Liver (tissue), 9 donors: Measurements from ENCODE around the gene IQCC. TPM values are rescaled to one million over a fixed set of nuclear protein-coding genes. Genes with fewer than 3 reads are reported as not detected.

Source experiments
- DNase-seq: peaks from one replicate; pipeline ENCODE4 v3.0.0-alpha.2; 2017; ENCODE audit warnings: low spot score
- H3K27ac ChIP-seq, 2 donors: one replicate each; pipeline ENCODE4 v1.7.0; 2013; ENCODE audit warnings: inconsistent platforms in 2 of 2, low read length in 2 of 2, control low read depth in 1 of 2, low read depth in 1 of 2, mild to moderate bottlenecking in 1 of 2
- H3K27me3 ChIP-seq, 4 donors: one replicate each; pipeline versions ENCODE4 v1.6.1 to v1.7.0; 2013; ENCODE audit warnings: low read length in 3 of 4, inconsistent platforms in 1 of 4, mild to moderate bottlenecking in 1 of 4, moderate library complexity in 1 of 4; ENCODE audit not compliant: control insufficient read depth in 4 of 4, insufficient read depth in 4 of 4
- H3K36me3 ChIP-seq, 4 donors: one replicate each; pipeline versions ENCODE4 v1.6.1 to v1.7.0; 2013; ENCODE audit warnings: low read length in 3 of 4, mild to moderate bottlenecking in 3 of 4, low read depth in 1 of 4, moderate library complexity in 1 of 4; ENCODE audit not compliant: control insufficient read depth in 4 of 4, insufficient read depth in 3 of 4
- H3K4me1 ChIP-seq, 4 donors: one replicate each; pipeline versions ENCODE4 v1.6.1 to v1.7.0; 2013; ENCODE audit warnings: low read length in 3 of 4, mild to moderate bottlenecking in 3 of 4, moderate library complexity in 1 of 4; ENCODE audit not compliant: control insufficient read depth in 4 of 4, insufficient read depth in 4 of 4
- H3K4me3 ChIP-seq, 3 donors: one replicate each; pipeline versions ENCODE4 v1.6.1 to v1.7.0; 2013; ENCODE audit warnings: low read length in 3 of 3, control low read depth in 1 of 3, low read depth in 1 of 3, mild to moderate bottlenecking in 1 of 3
- H3K9ac ChIP-seq, 2 donors: one replicate each; pipeline ENCODE4 v1.7.0; 2013; ENCODE audit warnings: low read length in 2 of 2, mild to moderate bottlenecking in 2 of 2, moderate library complexity in 2 of 2, control low read depth in 1 of 2, low read depth in 1 of 2
- H3K9me3 ChIP-seq, 4 donors: one replicate each; pipeline versions ENCODE4 v1.6.1 to v1.7.0; 2013; ENCODE audit warnings: low read length in 3 of 4; ENCODE audit not compliant: control insufficient read depth in 4 of 4
- ATF3 ChIP-seq: IDR thresholded peaks from 2 replicates; pipeline ENCODE4 v1.6.1; 2016; ENCODE audit warnings: antibody characterized with exemption
- CTCF ChIP-seq: fragments of 150-350 bp; IDR thresholded peaks from 2 replicates; pipeline ENCODE4 v1.5.1; 2017; ENCODE audit warnings: improper control_type of control experiment, low read depth, low read length; ENCODE audit not compliant: missing input control
- EGR1 ChIP-seq, 2 donors: IDR thresholded peaks; 2 replicates each; pipeline ENCODE4 v1.6.1; 2016 to 2018; ENCODE audit warnings: antibody characterized with exemption in 2 of 2, low read depth in 2 of 2
- FOXA1 ChIP-seq: IDR thresholded peaks from 2 replicates; pipeline ENCODE4 v1.6.1; 2016; ENCODE audit warnings: antibody characterized with exemption
- FOXA2 ChIP-seq: IDR thresholded peaks from 2 replicates; pipeline ENCODE4 v1.6.1; 2016; ENCODE audit warnings: antibody characterized with exemption
- GABPA ChIP-seq, 2 donors: IDR thresholded peaks in 1 of 2; conservative IDR thresholded peaks in 1 of 2; 2 replicates each; pipeline ENCODE4 v1.6.1; 2016; ENCODE audit warnings: antibody characterized with exemption in 2 of 2, mild to moderate bottlenecking in 1 of 2, moderate library complexity in 1 of 2
- JUND ChIP-seq, 2 donors: IDR thresholded peaks; 2 replicates each; pipeline ENCODE4 v1.6.1; 2016; ENCODE audit warnings: antibody characterized with exemption in 2 of 2
- NR2F2 ChIP-seq: IDR thresholded peaks from 2 replicates; pipeline ENCODE4 v1.6.1; 2016; ENCODE audit warnings: antibody characterized with exemption
- RAD21 ChIP-seq, 2 donors: IDR thresholded peaks; 2 replicates each; pipeline ENCODE4 v1.6.1; 2016; ENCODE audit warnings: antibody characterized with exemption in 2 of 2, mild to moderate bottlenecking in 2 of 2
- RXRA ChIP-seq, 2 donors: IDR thresholded peaks; 2 replicates each; pipeline ENCODE4 v1.6.1; 2017 to 2018; ENCODE audit warnings: antibody characterized with exemption in 2 of 2, mild to moderate bottlenecking in 1 of 2
- SP1 ChIP-seq: IDR thresholded peaks from 2 replicates; pipeline ENCODE4 v1.6.1; 2018; ENCODE audit warnings: antibody characterized with exemption, mild to moderate bottlenecking
- TAF1 ChIP-seq: conservative IDR thresholded peaks from 2 replicates; pipeline ENCODE4 v1.6.1; 2016; ENCODE audit warnings: antibody characterized with exemption, mild to moderate bottlenecking
- YY1 ChIP-seq: IDR thresholded peaks from 2 replicates; pipeline ENCODE4 v1.6.1; 2016; ENCODE audit warnings: antibody characterized with exemption, mild to moderate bottlenecking
- WGBS: extraction: QIAGEN DNeasy Blood & Tissue Kit; methylation state at CpG from one replicate; pipeline ENCODE4 v1.1.7; 2013; 5-methylcytosine and 5-hydroxymethylcytosine counted together
- polyA plus RNA-seq, 2 donors: library from polyadenylated mRNA; stranded (reverse) in 1 of 2; unstranded in 1 of 2; fragments of 200-250 nt in 1 of 2; fragments of >200 nt in 1 of 2; fragmentation: Nextera tagmentation in 1 of 2; extraction: Ambion mirVana in 1 of 2; gene quantifications; one replicate each; pipeline versions ENCODE4 v1.2.1 to v1.2.3, GENCODE V29; 2013 to 2015
- total RNA-seq, 2 donors: library from RNA; depleted of rRNA; stranded (reverse); fragments of >200 nt; gene quantifications; one replicate each; pipeline ENCODE4 v1.2.3, GENCODE V29; 2014
- TF ChIP-seq, protein P1 (sequence below): IDR thresholded peaks from 2 replicates; pipeline ENCODE4 v1.6.1; 2016; ENCODE audit warnings: antibody characterized with exemption
- TF ChIP-seq, protein P2 (sequence below): IDR thresholded peaks from 2 replicates; pipeline ENCODE4 v1.6.1; 2016; ENCODE audit warnings: antibody characterized with exemption
- donor health status: healthy.
- donor health status: healthy.
- donor health status: healthy.
- donor health status: healthy.
- donor health status: healthy.

The IQCC gene
- total and polyA plus RNA-seq, 4 donors: 0.42 to 2.3 (median 0.61) TPM

DNA sequence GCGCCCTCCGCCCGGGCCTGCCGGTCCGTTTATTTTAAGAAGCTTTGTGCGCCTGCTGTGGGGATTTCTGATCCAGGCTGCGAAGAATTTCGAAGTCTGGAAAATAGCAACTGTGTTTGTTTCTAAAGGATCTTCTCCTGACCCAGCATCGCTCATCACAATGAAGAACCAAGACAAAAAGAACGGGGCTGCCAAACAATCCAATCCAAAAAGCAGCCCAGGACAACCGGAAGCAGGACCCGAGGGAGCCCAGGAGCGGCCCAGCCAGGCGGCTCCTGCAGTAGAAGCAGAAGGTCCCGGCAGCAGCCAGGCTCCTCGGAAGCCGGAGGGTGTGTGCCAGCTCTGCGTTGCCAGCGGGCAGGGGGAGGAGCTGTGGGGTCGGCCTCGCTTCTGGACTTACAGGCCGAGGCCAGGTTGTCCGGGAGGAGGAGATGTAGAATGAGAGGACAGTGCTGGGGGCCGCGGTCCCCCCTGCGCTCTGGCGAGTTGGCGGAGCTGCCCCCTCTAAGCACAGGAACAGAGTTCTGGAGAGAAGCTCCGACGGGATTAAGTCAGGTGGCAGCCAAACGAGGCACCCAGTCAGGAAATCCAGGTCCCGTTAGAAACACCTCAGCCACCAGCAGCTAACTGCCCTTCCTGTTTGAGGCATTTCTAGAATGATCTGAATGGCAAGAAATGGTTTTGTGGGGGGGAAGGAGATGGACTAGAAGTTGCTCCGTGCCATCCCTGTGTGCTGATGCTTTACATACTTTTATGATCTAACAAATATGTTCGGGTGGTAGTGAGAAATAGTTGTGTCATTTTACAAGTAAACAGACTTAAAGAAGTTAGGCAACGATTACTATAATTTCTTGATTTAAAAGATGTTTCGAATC is 25.0 kb upstream of the IQCC start:
- Histone ChIP-seq H3K27ac (peak overlapping the region; percentile 87 to 98), H3K36me3 (peaks cover 4 to 19% (median 14%) of the 10 kb centered on the region in 4 donors), H3K4me1 (peaks cover 19 to 47% (median 40%) of the 10 kb centered on the region in 4 donors)

DNA sequence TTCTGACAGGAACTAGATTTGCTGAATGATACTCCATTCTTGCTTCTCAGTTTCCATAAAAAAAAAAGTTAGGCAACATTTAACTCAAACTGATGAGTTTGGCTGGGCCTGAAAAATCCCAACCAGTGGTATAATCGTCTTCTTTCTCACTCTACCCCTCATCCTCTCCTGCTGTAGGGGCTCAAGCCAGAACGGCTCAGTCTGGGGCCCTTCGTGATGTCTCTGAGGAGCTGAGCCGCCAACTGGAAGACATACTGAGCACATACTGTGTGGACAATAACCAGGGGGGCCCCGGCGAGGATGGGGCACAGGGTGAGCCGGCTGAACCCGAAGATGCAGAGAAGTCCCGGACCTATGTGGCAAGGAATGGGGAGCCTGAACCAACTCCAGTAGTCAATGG is 24.4 kb upstream of the IQCC start:
- H3K4me1 ChIP-seq: peaks cover 17 to 49% (median 38%) of the 10 kb centered on the region in 4 donors
- peak overlapping the region in 1 of 2 donors; percentile 66 for H3K9ac ChIP-seq
- TF ChIP-seq, protein P1, sequence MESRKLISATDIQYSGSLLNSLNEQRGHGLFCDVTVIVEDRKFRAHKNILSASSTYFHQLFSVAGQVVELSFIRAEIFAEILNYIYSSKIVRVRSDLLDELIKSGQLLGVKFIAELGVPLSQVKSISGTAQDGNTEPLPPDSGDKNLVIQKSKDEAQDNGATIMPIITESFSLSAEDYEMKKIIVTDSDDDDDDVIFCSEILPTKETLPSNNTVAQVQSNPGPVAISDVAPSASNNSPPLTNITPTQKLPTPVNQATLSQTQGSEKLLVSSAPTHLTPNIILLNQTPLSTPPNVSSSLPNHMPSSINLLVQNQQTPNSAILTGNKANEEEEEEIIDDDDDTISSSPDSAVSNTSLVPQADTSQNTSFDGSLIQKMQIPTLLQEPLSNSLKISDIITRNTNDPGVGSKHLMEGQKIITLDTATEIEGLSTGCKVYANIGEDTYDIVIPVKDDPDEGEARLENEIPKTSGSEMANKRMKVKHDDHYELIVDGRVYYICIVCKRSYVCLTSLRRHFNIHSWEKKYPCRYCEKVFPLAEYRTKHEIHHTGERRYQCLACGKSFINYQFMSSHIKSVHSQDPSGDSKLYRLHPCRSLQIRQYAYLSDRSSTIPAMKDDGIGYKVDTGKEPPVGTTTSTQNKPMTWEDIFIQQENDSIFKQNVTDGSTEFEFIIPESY: no peak
- TF ChIP-seq CTCF (no peak), TAF1 (no peak), RXRA (IDR thresholded peaks at IDR 0.05) (no peak), YY1 (no peak), SP1 (no peak), EGR1 (IDR thresholded peaks at IDR 0.05; ENCODE audit: low read depth in 2 of 2) (no peak), NR2F2 (no peak), RAD21 (IDR thresholded peaks at IDR 0.05) (no peak), GABPA (IDR thresholded peaks at IDR 0.05 in 1 of 2, conservative IDR thresholded peaks at IDR 0.05 in 1 of 2) (no peak), FOXA1 (no peak), FOXA2 (no peak), ATF3 (no peak)
- TF ChIP-seq, protein P2, sequence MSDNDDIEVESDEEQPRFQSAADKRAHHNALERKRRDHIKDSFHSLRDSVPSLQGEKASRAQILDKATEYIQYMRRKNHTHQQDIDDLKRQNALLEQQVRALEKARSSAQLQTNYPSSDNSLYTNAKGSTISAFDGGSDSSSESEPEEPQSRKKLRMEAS: no peak
- no peaks in the 10 kb centered on the region for H3K27me3 ChIP-seq
- DNase-seq: no peak
- no peaks in the 10 kb centered on the region for H3K9me3 ChIP-seq
- H3K4me3 ChIP-seq: peak overlapping the region in 2 of 3 donors; percentile 68 to 78
- H3K36me3 ChIP-seq: peaks cover 4 to 19% (median 15%) of the 10 kb centered on the region in 4 donors
- H3K27ac ChIP-seq: peak overlapping the region in 1 of 2 donors; percentile 87
- WGBS: 86% methylated on average over 9 of the region's 9 CpGs

More for the DNA sequence above, 25.0 kb upstream of the IQCC start:
- DNase-seq: peak; percentile 46
- TF ChIP-seq SP1 (no peak), JUND (IDR thresholded peaks at IDR 0.05) (no peak)
- Histone ChIP-seq H3K4me3 (peak overlapping the region; percentile 68 to 87 (median 78)), H3K9ac (peak overlapping the region; percentile 66 to 95), H3K9me3 (no peaks in the 10 kb centered on the region), H3K27me3 (no peaks in the 10 kb centered on the region)
- WGBS: 7% methylated on average over 36 of the region's 36 CpGs
